Body of pancreas (tissue), 4 donors: ENCODE data around the gene PIGB.

Experiments
- POLR2A ChIP-seq, 3 donors: fragments of 450-650 bp; IDR thresholded peaks; one replicate each; pipeline ENCODE4 v1.6.1; 2016; ENCODE audit warnings: antibody characterized with exemption in 3 of 3, mild to moderate bottlenecking in 2 of 3
- TF ChIP-seq, protein P1 (sequence below), 7 experiments: fragments of 450-650 bp in 4 of 7; fragments of 200-600 bp in 3 of 7; sonication (generic) in 3 of 7; IDR thresholded peaks; one replicate each; pipeline ENCODE4 v1.5.1; 2016 to 2019; ENCODE audit warnings: antibody characterized with exemption in 7 of 7

DNA sequence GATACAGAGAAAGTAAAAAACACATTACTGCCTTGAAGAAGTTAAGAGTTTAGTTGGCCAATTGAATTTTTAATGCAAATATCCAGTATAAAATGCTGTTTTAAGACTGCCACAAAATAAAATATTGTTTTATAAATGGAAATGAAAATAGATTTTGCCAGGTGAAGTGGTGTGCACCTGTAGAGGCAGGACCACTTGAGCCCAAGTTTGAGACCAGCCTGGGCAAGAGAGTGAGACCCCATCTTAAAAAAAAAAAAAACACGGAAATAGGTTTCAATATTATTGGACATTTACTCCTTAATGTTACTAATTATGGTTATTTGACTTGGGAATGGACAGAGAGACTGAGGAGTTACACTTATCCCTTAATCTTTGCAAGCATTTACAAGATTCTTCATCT lies 1.9 kb downstream of the PIGB start:
- TF ChIP-seq, protein P1, sequence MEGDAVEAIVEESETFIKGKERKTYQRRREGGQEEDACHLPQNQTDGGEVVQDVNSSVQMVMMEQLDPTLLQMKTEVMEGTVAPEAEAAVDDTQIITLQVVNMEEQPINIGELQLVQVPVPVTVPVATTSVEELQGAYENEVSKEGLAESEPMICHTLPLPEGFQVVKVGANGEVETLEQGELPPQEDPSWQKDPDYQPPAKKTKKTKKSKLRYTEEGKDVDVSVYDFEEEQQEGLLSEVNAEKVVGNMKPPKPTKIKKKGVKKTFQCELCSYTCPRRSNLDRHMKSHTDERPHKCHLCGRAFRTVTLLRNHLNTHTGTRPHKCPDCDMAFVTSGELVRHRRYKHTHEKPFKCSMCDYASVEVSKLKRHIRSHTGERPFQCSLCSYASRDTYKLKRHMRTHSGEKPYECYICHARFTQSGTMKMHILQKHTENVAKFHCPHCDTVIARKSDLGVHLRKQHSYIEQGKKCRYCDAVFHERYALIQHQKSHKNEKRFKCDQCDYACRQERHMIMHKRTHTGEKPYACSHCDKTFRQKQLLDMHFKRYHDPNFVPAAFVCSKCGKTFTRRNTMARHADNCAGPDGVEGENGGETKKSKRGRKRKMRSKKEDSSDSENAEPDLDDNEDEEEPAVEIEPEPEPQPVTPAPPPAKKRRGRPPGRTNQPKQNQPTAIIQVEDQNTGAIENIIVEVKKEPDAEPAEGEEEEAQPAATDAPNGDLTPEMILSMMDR (IDR thresholded peaks at IDR 0.05) = no peak
- no peak for TF ChIP-seq POLR2A (IDR thresholded peaks at IDR 0.05)
